Measurements from ENCODE around the gene RASSF8. TPM values are rescaled to one million over a fixed set of nuclear protein-coding genes. Genes with fewer than 3 reads are reported as not detected.

Gene RASSF8
- total RNA-seq, 1 donor from 2014 or later: 74.3 TPM

DNA sequence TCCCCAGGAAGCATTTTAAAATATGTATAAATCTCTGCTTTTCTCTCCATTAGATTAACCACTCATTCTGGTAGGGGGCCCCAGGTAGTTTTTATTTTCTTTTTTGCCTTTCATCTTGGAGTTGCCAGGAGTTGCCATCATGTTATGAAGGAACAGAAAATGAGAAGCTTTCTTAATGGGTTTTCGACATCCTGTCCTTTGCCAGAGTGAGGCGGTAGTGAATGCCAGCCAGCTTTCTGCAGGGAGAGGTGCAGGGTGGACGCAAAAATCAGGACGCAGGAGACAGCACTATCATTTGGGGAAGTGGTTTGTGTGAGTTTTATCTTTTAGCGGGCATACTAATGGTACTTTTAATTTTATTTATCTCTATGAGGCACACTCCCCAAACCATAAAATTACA is 1.7 kb downstream of the RASSF8 start:
- H3K27ac Mint-ChIP-seq (ENCODE audit: unreplicated experiment): peak overlapping the region; percentile 96
- no peaks in the 10 kb centered on the region for H3K9me3 Mint-ChIP-seq (ENCODE audit: unreplicated experiment)
- DNase-seq (ENCODE audit: extremely low spot score, unreplicated experiment): no peak
- TF ChIP-seq, protein P1, sequence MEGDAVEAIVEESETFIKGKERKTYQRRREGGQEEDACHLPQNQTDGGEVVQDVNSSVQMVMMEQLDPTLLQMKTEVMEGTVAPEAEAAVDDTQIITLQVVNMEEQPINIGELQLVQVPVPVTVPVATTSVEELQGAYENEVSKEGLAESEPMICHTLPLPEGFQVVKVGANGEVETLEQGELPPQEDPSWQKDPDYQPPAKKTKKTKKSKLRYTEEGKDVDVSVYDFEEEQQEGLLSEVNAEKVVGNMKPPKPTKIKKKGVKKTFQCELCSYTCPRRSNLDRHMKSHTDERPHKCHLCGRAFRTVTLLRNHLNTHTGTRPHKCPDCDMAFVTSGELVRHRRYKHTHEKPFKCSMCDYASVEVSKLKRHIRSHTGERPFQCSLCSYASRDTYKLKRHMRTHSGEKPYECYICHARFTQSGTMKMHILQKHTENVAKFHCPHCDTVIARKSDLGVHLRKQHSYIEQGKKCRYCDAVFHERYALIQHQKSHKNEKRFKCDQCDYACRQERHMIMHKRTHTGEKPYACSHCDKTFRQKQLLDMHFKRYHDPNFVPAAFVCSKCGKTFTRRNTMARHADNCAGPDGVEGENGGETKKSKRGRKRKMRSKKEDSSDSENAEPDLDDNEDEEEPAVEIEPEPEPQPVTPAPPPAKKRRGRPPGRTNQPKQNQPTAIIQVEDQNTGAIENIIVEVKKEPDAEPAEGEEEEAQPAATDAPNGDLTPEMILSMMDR (IDR thresholded peaks at IDR 0.05): peak; percentile 24
- H3K4me3 Mint-ChIP-seq (ENCODE audit: unreplicated experiment): peak overlapping the region; percentile 93
- no peaks in the 10 kb centered on the region for H3K27me3 Mint-ChIP-seq (ENCODE audit: unreplicated experiment)
- peaks cover 41% of the 10 kb centered on the region for H3K4me1 Mint-ChIP-seq (ENCODE audit: unreplicated experiment)
- peaks cover 7% of the 10 kb centered on the region for H3K36me3 Mint-ChIP-seq (ENCODE audit: unreplicated experiment)

DNA sequence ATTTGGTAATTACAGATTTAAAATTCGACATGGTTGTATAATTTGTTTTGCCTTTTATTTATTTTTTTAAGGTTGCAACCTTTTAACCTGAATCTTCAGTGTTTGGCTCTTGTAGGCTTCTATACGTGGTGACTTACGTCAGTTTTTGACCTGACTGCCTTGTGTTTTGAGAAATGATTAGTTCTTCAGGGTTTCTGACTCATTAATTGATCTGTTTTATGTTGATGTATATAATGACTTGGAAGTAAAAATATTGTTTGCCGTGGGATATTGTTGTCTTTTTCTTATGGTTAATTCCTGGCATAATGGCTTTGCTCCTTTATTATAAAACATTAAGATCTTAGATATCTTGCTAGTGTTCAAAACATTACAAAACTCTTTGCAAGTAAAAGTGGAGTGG is 2.5 kb downstream of the RASSF8 start:
- DNase-seq (ENCODE audit: extremely low spot score, unreplicated experiment): no peak
- peaks cover 7% of the 10 kb centered on the region for H3K36me3 Mint-ChIP-seq (ENCODE audit: unreplicated experiment)
- H3K4me1 Mint-ChIP-seq (ENCODE audit: unreplicated experiment): peaks cover 41% of the 10 kb centered on the region
- TF ChIP-seq, protein P1 (IDR thresholded peaks at IDR 0.05): no peak
- H3K4me3 Mint-ChIP-seq (ENCODE audit: unreplicated experiment): peak overlapping the region; percentile 93
- H3K27me3 Mint-ChIP-seq (ENCODE audit: unreplicated experiment): no peaks in the 10 kb centered on the region
- no peaks in the 10 kb centered on the region for H3K9me3 Mint-ChIP-seq (ENCODE audit: unreplicated experiment)
- H3K27ac Mint-ChIP-seq (ENCODE audit: unreplicated experiment): no peak overlapping the region

DNA sequence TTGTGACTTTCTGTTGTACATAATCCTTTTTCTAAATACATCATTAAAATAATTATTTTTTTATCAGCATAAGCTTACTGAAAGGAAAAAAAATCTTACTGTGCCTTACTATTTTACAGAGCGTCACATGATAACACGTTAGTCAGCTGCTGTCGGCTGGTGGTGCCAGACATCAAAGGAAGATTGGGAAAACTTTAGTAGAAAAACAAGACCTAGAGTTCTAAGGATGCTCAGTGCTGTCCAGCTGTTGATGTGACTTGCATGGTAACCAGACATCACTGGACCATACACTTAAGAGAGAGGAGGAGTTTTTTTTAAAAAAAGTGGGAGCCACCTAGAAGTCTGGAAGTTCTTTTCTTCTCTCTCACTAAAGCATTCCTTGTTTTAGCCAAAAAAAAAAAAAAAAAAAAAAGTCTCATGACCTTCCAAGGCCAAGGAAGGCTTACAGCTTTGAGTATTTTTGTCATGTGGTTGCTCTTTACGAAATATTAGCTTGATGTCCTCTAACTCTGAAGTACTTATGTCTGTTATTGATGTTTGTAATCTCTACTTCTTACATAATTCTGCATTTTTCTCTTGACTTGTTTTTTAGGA is 4.5 kb downstream of the RASSF8 start:
- Mint-ChIP-seq H3K27me3 (ENCODE audit: unreplicated experiment) (no peaks in the 10 kb centered on the region), H3K36me3 (ENCODE audit: unreplicated experiment) (peaks cover 7% of the 10 kb centered on the region), H3K4me1 (ENCODE audit: unreplicated experiment) (peaks cover 48% of the 10 kb centered on the region), H3K4me3 (ENCODE audit: unreplicated experiment) (no peak overlapping the region), H3K9me3 (ENCODE audit: unreplicated experiment) (no peaks in the 10 kb centered on the region), H3K27ac (ENCODE audit: unreplicated experiment) (no peak overlapping the region)
- TF ChIP-seq, protein P1 (IDR thresholded peaks at IDR 0.05): no peak
- no peak for DNase-seq (ENCODE audit: extremely low spot score, unreplicated experiment)

DNA sequence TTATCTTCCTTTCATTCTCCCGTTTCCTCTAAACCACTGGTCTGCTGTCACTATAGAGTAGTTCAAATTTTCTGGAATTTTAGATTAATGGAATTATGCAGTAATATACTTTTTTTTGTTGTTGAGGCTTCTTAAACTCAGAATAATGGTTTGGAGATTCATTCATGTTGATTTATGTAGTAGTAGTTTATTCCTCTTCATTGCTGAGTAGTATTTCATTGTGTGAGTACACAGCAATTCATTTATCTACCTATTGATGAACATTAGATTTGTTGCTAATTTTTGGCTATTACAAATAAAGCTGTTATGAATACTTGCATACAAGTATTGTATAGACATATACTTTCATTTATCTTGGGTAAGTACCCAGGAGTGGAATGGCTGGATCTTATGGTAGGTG is 7.2 kb downstream of the RASSF8 start:
- Mint-ChIP-seq H3K4me1 (ENCODE audit: unreplicated experiment) (peaks cover 57% of the 10 kb centered on the region), H3K36me3 (ENCODE audit: unreplicated experiment) (peaks cover 11% of the 10 kb centered on the region), H3K27me3 (ENCODE audit: unreplicated experiment) (no peaks in the 10 kb centered on the region), H3K4me3 (ENCODE audit: unreplicated experiment) (no peak overlapping the region), H3K27ac (ENCODE audit: unreplicated experiment) (no peak overlapping the region), H3K9me3 (ENCODE audit: unreplicated experiment) (no peaks in the 10 kb centered on the region)
- TF ChIP-seq, protein P1 (IDR thresholded peaks at IDR 0.05): no peak
- no peak for DNase-seq (ENCODE audit: extremely low spot score, unreplicated experiment)

DNA sequence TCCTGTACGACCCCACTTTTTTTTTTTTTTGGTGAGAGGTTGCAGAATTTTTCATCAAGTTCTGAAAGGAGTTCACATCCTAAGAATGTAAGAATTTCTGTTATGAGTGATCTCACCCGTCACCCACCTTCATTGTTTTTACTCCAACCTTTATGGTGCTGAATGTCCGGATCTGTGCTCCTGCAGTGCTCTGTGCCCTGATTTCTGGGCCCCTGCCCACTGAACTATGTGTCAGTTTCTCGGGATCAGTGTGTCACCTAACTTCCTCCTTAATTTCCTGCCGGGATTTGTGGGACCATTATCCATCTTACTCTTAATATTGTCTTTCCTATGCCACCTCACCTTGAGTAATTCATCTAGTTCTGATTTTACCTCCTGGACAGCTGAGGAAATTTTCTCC is 11.6 kb downstream of the RASSF8 start:
- Mint-ChIP-seq H3K9me3 (ENCODE audit: unreplicated experiment) (no peaks in the 10 kb centered on the region), H3K4me3 (ENCODE audit: unreplicated experiment) (no peak overlapping the region), H3K27ac (ENCODE audit: unreplicated experiment) (no peak overlapping the region), H3K36me3 (ENCODE audit: unreplicated experiment) (peaks cover 4% of the 10 kb centered on the region), H3K4me1 (ENCODE audit: unreplicated experiment) (peaks cover 55% of the 10 kb centered on the region), H3K27me3 (ENCODE audit: unreplicated experiment) (no peaks in the 10 kb centered on the region)
- DNase-seq (ENCODE audit: extremely low spot score, unreplicated experiment): no peak
- TF ChIP-seq, protein P1 (IDR thresholded peaks at IDR 0.05): no peak
